GM12801 (cell line): ENCODE data around the gene HDAC2.

Experiments
- TF ChIP-seq, protein P1 (sequence below): IDR thresholded peaks from one replicate; pipeline ENCODE4 v1.5.1; 2011; ENCODE audit warnings: control low read depth; ENCODE audit not compliant: insufficient read length; ENCODE audit errors: extremely low read depth

HDAC2 gene

GRCh38 chr6:113970805-113971676 lies at the start of gene HDAC2:
Gene HDAC2, minus strand, starts transcription at chr6:113971148. Its CDS starts 240 bp downstream, at chr6:113970908.
- TF ChIP-seq, protein P1, sequence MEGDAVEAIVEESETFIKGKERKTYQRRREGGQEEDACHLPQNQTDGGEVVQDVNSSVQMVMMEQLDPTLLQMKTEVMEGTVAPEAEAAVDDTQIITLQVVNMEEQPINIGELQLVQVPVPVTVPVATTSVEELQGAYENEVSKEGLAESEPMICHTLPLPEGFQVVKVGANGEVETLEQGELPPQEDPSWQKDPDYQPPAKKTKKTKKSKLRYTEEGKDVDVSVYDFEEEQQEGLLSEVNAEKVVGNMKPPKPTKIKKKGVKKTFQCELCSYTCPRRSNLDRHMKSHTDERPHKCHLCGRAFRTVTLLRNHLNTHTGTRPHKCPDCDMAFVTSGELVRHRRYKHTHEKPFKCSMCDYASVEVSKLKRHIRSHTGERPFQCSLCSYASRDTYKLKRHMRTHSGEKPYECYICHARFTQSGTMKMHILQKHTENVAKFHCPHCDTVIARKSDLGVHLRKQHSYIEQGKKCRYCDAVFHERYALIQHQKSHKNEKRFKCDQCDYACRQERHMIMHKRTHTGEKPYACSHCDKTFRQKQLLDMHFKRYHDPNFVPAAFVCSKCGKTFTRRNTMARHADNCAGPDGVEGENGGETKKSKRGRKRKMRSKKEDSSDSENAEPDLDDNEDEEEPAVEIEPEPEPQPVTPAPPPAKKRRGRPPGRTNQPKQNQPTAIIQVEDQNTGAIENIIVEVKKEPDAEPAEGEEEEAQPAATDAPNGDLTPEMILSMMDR: no peak

DNA sequence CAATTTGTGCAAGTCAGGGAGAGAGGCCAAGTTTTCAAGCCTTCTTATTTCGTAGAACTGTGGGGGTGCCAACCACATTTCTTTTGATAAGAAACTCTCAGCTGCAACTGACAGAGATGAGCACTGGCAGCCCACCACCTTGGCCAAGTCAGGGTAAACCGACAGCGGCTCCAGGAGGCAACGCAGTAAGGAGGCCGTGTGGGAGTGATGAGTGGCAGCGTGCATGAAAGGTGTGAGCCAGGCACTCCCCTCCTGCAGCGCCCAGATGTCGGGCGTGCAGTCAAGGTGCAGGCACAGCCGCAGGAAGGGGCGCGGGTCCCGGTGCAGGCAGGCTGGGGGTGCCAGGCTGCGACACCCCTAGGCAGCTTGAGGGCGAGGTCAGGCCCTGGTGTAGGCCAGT lies 49.2 kb upstream of the HDAC2 start:
- TF ChIP-seq, protein P1: no peak

DNA sequence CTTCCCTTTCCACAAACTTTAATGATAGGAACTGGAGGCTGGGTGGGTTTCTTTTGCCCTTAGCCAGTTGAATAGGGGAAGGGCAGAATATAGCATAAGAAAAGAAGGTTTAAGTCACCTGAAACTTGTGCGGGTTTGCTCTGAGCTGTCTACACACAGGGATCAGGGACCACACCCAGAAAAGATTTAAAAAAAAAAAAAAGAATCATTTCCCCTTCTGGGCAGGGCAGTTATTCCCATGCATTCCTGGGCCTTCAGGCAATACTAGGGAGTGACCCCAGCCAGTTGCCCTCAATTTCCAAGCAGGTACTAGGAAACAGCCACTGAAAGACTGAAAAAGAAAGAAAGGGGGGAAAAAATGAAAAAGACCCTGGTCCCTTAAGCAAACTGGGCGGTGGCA lies 39.6 kb upstream of the HDAC2 start:
- TF ChIP-seq, protein P1: no peak

DNA sequence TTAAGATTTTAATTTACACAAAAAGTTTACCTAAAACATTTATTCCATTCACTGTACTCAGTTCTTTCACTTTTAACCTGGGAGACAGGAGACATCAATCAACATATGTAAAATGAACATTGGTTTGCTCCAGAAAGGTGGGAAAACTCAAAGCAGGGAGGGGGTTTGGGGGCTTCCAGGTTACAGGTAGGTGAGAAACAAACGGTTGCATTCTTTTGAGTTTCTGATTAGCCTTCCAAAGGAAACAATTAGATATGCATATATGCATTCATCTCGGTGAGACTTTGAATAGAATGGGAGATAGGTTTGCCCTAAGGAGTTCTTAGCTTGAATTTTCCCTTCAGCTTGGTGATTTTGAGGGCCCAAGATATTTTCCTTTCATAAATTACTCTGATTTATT lies 38.2 kb upstream of the HDAC2 start:
- TF ChIP-seq, protein P1: no peak

- TF ChIP-seq, protein P1: no peak
These were observed 37.4 kb upstream of the HDAC2 start for GRCh38 chr6:114008331-114008730.

- TF ChIP-seq, protein P1: no peak
These were observed 36.6 kb upstream of the HDAC2 start for GRCh38 chr6:114007516-114007915.

GRCh38 chr6:114001354-114001753 lies 30.4 kb upstream of the HDAC2 start:
- TF ChIP-seq, protein P1: no peak
